COLO829 (cell line): ENCODE measurements around the gene UBXN2A.
"Not testable (repeated sequence)": the region's sequence is repeated elsewhere in the genome, so short reads cannot be mapped to it uniquely, and the experiment has no call there.

ENCODE experiments used
- DNase-seq: peaks from one replicate; pipeline ENCODE4 v3.0.0; 2012; ENCODE audit warnings: low spot score

Gene UBXN2A

DNA sequence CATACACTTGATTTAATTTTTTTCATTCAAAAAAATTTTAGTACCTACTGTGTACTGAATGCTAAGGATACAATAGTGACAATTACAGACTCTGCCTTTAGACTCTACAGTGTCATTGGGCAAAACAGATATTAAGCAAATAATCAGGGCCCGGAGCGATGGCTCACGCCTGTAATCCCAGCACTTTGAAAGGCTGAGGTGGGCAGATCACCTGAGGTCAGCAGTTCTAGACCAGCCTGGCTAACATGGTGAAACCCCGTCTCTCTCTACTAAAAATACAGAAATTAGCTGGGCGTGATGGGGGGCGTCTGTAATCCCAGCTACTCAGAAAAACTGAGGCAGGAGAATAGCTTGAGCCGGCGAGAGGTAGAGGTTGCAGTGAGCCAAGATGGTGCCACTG, 1.4 kb downstream of the UBXN2A start:
- DNase-seq, result no peak

DNA sequence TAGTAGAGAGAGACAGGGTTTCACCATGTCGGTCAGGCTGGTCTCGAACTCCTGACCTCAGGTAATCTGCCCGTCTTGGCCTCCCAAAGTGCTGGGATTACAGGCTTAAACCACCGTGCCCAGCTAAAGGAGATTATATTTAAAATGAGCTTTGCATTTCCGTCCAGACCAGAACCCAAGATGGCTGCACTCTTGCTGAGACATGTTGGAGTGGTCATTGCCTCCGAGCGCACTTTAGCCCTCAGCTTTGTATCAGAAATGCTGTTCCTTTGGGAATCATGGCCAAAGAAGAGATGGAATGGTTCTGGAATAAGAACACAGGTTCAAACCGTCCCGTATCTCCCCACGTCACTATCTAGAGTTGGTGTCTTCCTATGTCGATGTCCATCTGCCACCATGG, 3.4 kb downstream of the UBXN2A start:
- no peak for DNase-seq

DNA sequence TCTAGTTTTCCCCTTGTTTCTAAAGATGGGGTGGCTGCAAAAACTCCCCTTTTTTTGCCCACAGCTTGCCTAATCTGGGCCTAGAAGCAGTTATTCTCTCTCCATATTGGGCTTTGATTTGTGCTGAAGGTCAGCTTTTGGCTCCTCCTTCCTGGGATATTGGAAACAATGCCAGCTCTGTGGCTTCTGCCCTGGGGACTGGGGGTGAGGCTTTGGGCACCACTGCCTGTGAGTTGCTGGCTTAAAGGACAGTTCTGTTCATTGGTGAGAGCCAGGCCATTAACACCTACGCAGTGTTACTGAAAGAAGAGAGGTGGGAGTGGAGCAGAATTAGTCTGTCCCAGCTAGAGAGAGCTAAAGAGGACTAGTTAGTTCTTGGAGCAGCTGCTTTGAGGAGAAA, 4.3 kb downstream of the UBXN2A start:
- DNase-seq, result peak; percentile 97

DNA sequence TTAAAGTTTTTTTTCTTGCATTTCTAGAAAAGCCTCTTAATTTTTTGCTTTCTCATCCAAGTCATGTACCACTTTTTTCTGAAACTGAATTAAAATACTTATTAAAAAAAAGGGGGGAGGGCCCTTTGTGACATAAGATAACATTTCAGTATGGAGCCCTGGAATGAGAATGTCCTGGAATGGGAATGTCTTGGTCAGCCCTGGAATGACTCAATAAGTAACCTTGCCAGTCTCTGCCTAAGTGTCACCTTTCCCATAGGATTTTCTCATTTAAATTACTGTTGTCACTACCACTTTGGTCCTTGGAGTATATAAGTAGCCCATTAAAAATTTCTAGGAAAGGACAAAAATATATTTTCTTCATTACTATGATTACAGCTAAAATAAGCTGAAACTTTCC, 4.7 kb downstream of the UBXN2A start:
- DNase-seq, result no peak

DNA sequence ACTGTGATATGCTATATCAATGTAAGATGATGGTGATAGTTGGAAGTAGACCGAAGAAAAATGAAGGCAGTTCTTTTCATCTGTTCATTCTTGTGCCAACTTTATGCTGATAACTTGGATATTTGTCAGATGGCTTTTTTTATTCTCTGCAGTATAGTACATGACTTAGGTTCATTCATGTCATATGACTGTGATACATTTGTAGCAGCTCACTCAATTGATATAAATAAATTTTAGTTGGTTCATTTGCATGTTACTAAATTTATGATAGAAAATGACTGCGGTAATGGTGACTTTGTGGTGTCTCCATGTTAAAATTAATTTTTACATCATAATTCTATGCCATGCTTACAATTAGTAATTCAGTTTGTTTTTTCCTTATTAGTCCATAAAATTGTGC, 7.1 kb downstream of the UBXN2A start:
- no peak for DNase-seq

DNA sequence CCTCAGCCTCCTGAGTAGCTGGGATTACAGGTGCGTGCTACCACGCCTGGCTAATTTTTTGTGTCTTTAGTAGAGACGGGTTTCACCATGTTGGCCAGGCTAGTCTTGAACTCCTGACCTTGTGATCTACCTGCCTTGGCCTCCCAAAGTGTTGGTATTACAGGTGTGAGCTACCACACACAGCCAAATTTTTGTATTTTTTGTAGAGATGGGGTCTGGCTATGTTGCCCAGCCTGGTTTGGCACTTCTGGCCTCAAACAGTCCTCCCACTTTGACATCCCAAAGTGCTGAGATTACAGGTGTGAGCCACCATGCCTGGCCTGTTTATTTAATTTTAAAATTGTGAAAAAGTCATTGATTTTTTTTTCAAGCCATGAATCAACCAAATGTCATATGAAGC, 12.3 kb downstream of the UBXN2A start:
- not testable (repeated sequence) for DNase-seq

DNA sequence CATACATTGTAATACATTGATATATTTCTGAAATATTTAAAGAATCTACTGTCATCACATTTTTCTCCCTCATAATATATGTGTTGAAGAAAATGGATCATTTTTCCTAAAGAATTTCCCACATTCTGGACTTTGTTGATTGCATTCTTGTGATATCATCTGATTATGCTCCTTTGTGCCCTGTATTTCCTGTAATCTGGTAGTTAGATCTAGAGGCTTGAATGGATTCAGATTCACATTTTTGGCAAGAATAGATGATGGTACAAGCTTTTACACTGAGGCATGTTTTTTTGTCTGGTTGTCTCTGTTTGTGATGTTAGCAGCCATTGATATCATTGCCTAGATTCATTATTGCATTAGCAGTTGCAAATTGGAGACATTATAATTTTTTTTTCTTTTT, 13.4 kb downstream of the UBXN2A start:
- DNase-seq, result no peak

DNA sequence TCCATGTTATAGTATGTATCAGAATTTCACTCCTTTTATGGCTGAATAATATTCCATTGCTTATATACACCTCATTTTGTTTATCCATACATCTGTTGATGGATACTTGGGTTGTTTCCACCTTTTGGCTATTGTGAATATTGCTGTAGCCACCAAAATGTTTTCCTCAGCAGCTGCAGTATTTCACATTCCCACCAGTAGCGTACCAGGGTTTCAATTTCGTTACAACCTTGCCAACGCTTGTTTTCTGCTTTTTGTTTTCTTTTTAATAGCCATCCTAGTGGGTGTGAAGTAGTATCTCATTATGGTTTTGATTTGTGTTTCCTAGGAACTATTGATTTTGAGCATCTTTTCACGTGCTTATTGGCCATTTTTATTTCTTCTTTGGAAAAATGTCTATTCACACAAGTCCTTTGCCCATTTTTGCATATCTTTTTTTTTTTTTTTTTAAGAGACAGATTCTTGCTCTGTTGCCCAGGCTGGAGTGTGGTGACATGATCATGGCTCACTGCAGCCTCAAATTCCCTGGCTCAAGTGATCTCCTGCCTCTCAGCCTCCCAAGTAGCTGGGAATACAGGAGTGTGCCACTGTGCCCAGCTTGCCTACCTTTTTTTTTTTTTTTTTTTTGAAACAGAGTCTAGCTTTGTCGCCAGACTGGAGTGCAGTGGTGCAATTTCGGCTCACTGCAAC, 14.2 kb downstream of the UBXN2A start:
- DNase-seq, result no peak

DNA sequence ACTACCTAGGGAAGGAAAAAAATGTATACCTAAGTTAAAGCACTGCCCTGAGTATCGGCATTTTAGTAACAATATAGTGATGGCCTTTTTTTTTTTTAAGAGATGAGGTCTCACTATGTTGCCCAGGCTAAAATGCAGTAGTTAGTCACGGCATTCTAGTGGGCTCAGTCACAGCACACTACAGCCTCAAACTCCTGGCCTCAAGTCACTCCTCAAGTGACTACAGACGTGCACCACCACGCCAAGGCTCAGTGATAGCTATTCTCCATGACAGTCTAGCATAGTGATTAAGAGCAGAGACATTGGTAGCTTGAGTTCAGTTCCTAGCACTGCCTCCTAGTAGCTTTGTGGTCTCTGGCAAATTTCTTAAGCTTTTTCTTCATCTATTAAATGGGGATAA, 27.6 kb downstream of the UBXN2A start:
- no peak for DNase-seq

DNA sequence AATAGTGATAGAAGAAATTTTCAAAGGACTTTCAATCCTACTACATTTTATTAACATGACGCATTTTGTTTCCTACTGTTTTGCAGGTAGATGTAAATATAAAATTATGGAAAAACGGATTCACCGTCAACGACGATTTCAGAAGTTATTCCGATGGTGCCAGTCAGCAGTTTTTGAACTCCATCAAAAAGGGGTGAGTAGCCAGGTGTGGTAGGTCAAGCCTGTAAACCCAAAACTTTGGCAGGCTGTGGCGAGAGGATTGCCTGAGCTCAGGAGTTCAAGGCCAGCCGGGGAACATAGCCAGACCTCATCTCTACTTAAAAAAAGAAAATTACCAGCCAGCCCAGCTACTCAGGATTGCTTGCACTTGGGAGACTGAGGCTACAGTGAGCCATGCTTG, 36.6 kb downstream of the UBXN2A start:
- DNase-seq, result no peak

DNA sequence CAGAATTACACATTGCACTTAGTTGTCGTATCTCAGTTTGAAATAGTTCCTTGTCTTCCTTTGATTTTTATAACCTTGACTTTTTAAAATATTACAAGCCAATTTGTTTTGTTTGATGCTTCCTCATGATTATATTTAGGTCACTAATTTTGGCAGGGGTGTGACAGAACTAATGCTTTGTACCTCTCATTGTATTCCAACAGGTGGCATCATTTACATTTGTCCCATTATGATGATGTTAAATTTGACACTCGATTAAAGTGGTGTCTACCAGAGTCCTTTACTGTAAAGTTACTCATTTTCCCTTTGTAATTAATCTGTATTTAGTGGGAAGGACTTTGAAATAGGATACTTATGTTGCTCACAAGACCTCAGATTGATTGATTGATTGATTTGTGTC, 48.1 kb downstream of the UBXN2A start:
- no peak for DNase-seq

DNA sequence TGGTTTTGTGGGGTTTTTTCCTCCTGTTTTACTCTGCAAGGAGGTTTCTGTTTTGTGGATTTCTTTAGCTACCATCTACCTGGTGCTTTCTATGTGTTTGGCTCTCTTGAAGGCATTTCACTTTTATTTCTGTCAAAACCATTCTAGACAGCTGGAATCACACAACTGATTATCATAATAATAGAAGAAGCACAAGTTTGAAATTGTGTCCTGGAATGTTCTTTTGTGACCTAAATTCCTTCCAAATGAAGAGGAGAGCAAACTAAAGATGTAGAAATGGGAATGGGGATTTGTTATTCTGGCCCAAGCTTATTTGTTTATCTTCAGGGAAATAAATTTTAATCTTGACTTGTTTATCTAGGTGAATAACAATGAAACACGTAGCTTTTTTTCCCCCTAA, 52.7 kb downstream of the UBXN2A start:
- no peak for DNase-seq

DNA sequence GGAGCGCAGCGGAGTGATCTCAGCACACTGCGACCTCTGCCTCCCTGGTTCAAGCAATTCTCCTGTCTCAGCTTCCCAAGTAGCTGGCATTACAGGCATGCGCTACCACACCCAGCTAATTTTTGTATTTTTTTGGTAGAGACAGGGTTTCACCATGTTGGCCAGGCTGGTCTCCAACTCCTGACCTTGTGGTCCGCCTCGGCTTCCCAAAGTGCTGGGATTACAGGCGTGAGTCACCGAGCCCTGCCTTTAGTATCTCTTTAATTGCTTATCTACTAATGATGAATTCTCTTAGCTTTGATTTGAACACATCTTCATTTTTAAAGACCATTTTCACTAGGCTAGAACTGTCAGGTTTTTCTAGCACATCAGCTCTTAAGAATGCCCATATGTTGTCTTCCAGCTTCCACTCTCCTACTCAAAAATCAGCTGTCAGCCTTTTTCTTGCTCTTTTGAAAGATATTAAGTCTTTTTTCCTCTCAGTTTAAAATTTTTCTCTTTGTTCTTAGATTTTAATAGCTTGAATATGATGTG, 53.5 kb downstream of the UBXN2A start:
- DNase-seq, result no peak

DNA sequence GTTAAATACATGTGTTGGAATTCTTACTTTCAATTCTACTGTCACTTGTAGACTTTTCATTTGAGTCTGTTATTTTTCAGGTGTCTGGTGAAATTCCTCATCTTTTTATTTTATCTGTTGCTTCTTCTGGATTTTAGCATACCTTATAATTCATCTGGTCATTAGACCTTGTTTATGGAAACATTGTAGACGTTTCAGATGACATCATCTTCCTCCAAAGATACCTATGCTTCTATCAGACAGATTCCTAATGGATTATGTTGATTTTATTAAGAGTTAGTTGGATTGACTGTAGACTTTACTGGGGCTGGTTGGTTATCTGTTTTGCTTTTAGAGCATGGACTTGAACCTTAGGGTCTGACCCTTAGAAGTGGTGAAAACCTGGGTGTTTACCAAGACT, 54.3 kb downstream of the UBXN2A start:
- no peak for DNase-seq

DNA sequence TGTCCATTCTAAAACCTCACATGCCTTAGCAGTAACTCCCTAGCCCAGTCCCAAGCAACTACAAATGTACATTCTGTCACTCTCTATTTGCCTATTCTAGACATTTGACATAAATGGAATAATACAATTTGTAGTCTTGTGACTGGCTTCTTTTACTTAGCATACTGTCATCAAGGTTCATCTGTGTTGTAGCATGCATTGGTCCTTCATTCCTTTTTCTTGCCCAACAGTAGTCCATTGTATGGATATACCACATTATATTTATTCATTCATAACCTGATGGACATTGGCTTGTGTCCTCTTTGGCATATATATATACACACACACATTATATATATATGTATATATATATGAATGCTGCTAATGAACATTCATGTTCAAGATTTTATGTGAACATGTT, 67.4 kb downstream of the UBXN2A start:
- no peak for DNase-seq

DNA sequence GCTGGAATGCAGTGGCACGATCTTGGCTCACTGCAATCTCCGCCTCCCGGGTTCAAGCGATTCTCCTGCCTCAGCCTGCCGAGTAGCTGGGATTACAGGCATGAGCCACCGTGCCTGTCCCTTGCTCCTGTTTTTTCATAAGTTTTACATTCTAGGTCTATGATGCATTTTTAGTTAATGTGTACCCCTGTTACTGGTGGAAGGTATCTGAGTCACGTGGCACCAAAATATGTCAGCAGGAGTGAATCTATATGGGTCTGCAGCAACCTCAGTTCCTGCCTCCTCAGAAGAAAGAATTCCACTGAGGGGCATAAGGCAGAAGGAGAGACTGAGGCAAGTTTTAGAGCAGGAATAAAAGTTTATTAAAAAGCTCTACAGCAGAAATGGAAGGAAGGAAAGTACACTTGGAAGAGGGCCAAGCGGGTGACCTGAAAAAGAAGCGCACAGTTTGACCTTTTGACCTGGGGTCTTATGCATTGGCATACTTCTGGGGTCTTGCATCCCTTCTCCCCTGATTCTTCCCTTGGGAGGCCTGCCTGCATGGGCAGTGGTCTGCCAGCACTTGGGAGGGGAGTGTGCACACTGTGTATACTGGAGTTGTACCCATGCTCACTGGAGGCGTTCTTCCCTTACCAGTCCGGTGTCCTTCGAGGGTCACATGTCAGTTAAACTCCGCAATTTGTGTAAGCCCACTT, 68.6 kb downstream of the UBXN2A start:
- no peak for DNase-seq

DNA sequence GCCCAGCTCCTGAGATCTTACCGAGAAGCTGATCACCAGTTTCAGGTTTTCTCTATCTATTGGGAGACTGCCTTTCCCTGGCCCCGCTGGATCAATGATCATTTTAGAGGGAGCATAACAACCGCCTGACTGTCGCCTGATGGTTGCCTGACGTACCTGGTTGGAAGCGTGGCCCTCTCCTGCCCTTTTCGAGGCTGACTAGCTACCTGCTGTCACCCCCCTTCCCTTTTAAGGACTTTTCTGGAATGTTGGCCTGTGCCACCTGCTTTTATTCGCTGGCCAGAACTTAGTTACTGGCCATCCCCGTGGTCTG, 69.1 kb downstream of the UBXN2A start:
- no peak for DNase-seq

DNA sequence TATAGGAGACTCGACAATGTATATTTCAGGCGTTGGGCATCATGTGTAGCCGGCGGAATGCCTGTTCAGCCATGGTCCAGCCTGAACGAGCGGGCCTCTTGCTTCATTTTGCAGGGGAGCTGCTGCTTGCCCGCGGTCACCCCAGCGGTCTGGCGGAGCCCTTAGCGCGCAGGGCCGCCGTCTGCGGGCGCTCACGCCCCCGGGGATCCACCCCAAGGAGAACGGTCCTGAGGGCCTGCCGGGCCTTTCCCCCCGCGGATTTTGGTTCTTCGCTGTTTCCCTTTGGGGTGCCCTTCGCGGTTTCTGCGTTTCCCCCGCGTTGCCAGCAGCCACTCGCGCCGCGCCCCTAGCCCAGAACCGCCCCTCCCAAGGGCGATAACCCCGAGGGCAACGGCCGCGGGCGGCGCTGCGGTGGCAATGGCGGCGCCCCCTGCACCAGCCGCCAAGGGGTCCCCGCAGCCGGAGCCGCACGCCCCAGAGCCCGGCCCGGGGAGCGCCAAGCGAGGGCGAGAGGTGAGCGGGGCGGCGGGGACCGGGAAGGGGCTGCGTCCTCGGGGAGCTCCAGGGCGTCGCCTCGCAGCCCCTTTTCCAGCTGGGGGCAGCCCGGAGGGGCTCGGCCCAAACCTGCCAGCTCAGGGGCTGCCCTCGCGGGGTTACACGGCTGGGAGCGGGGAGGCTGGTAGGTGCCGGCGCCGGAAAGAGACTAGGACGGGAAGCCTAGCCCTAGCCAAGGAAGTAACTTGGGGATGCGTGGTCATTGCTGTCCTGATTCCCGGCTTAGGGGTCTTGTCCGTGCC, 69.6 kb downstream of the UBXN2A start, which contains the start of gene MFSD2B:
MFSD2B (plus strand) TSS at position 406 of the 797 bp plus-strand sequence; CDS start at position 418, 12 bp downstream.
- DNase-seq, result no peak

DNA sequence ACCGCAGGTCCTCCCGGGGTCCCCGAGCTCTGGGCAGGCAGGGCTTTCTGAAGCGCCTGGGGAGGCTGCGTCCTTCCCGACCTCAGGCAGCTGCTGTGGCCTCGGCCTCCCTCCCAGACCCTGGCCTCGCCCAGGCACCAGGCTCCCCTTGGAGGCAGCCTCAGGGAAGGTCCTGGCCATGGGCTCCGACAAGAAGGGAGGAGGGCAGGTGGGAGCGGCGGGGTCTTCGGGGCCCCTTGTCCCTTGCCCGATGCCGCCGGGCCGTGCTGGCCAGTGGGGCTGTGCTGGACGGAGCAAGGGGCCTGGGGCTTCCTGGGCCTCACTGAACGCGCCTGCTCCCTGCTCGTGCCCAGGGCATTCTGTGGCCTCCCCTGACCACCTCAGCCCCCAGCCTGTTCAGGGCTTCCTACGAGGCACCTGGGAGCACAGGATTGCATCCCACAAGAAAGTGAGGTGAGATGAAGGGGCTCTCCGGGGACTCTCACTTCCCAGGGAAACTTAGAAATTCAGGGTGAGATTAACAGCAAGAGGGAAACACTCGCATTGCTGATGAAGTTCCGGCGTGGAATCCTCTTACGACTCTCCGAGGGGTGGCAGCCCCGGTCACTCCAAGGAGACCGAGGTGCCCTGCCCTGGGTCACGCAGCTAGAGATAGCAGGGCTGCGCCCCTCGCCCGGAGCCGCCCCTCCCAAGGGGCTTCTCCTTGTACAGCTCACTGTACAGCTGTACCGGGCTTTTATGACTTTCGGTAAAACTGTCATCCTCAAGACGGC, 70.4 kb downstream of the UBXN2A start:
- DNase-seq, result no peak

DNA sequence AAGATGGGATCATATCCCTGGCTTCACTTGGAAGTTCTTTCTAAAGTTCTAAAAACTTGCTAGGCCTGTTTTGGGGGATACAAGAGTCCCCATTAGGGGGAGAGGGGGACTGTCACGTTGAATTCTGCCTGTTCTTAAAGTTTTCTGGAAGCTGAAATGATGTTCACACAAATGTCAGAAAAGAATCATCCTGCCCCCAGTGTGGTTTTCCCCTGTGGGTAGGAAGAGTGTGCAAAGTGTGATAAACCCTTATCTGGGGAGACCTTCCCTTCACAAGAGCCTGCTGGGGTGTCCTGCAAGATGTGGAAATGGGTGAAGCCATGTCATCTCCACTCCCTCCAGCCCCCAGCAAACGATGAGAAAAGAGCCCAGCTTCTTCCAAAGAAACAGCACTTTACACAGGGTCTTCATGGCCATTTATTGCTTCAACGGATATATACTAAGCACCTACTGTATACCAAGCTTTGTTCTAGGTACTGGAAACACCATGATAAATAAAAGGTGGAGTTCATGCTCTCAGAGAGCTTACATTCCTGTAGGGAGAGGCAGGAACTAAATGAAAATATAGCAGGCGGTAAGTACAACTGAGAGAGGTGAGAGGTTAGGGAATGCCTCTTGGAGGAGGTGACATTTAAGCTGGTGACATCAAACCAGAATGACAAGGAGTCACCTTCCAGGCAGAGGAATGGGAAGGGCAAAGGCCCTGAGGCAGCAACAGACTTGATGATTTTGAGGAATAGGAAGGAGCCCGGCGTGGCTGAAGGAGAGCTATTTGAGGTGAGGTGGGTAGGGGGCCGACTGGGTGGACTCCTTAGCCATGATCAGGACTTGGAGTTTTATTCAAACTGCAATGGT, 71.2 kb downstream of the UBXN2A start:
- DNase-seq, result no peak

DNA sequence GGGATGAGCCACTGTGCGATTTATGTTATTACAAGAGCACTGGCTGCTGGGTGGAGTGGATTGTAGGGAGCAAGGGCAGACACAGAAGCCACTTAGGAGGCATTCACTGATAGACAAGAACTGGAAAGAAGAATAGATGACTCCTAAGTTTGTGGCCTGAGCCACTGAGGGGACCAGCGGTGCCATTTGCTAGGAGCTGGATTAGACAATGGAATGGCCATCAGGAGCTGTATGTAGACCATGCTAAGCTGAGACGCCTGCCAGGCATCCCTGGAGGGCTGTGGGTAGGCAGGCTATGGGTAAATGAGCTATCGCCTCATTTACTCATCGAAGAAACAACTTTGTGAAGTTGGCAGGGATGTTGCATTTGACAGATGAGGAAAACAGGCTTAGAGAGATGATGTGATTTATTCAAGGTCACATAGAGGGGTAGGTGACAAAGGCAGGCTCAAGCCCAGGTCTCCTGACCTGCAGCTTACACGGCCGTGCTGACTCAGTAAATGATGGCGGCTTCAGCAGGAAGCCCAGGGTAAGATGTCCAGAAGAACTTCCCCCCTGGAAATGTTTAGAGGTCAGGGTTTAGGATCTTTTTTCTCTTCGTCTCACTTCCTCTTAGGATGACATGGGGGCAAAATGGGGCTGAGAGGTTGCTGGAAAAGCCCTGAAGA, 72.4 kb downstream of the UBXN2A start:
- DNase-seq, result no peak
